ENCODE measurements around the gene MTURN. TPM values are rescaled to one million over a fixed set of nuclear protein-coding genes. Genes with fewer than 3 reads are reported as not detected.
A peak's percentile ranks its signal among the peaks of the same experiment; 100 is the strongest.

MTURN gene
- total and polyA plus RNA-seq, 9 of the 15 experiments (the other 6 are each of a cell fraction or from before 2014, with no cell fraction given): 0.94 to 14.8 (median 6.4) TPM

GRCh38 chr7:30104157-30104556 lies 30.6 kb upstream of the MTURN start:
- H3K4me1 ChIP-seq (replicated peaks in 1 of 2; ENCODE audit: control insufficient read depth in 2 of 2, insufficient read depth in 2 of 2, low read length in 2 of 2): no peaks in the 10 kb centered on the region; a peak in 1 of 5 replicates
- H4K20me1 ChIP-seq (replicated peaks; ENCODE audit: control insufficient read depth, insufficient read depth, low read length): no peaks in the 10 kb centered on the region
- intact Hi-C loops (cut with micrococcal nuclease) (no loop called here), in situ Hi-C loops (cut with MboI) (no loop called here)
- no peak overlapping the region for H3K4me2 ChIP-seq (ENCODE audit: insufficient read depth, low read length)
- no TSS peak for BruUV-seq (replicated peaks)
- ATAC-seq: no peak
- no peaks in the 10 kb centered on the region for H3K79me2 ChIP-seq (ENCODE audit: control insufficient read depth, insufficient read depth, low read length)
- POLR2A ChIA-PET: interaction anchor here (1.7 kb wide), 1 partner anchor 33 kb away, joined by 3 read pairs; no protein-coding TSS in a partner anchor
- CTCF ChIA-PET (ENCODE audit: low intra/inter-chr PET ratio): no interaction called here
- no peak for DNase-seq (ENCODE audit: extremely low read depth in 1 of 4, low spot score in 3 of 4)
- no peak for FAIRE-seq
- H3K27ac ChIP-seq (ENCODE audit: extremely low read depth, low read depth, low read length): no peak overlapping the region
- no peaks in the 10 kb centered on the region for H3K36me3 ChIP-seq (ENCODE audit: control insufficient read depth, insufficient read depth, low read length)
- H3K27me3 ChIP-seq (ENCODE audit: control insufficient read depth in 2 of 2, insufficient read depth in 2 of 2, low read length in 2 of 2): no peaks in the 10 kb centered on the region
- WGBS (ENCODE audit: insufficient coverage, low coverage, missing lambda C conversion rate): 0% methylated on average over 1 of the region's 1 CpG
- no peak overlapping the region for H3K4me3 ChIP-seq
- no peaks in the 10 kb centered on the region for H3K9me1 ChIP-seq (ENCODE audit: control insufficient read depth, insufficient read depth, low read length)
- no peak overlapping the region for H3K9ac ChIP-seq (ENCODE audit: insufficient read depth in 1 of 2, low read depth in 2 of 2, low read length in 2 of 2)
- H2AFZ ChIP-seq (ENCODE audit: low read depth, low read length): no peak overlapping the region
- no peaks in the 10 kb centered on the region for H3K9me3 ChIP-seq (replicated peaks; ENCODE audit: control insufficient read depth, insufficient read depth, low read depth, low read length)
- TF ChIP-seq TCF3 (CRISPR knock-in tag; IDR thresholded peaks at IDR 0.05) (no peak), ZNF316 (IDR thresholded peaks at IDR 0.05) (peak; percentile 82), FOXK1 (CRISPR knock-in tag; IDR thresholded peaks at IDR 0.05; ENCODE audit: borderline replicate concordance) (no peak), DACH1 (IDR thresholded peaks at IDR 0.05; ENCODE audit: partially characterized antibody) (peak; percentile 1), PATZ1 (CRISPR knock-in tag; IDR thresholded peaks at IDR 0.05; ENCODE audit: borderline replicate concordance) (no peak), IRF2 (CRISPR knock-in tag; IDR thresholded peaks at IDR 0.05) (no peak), NCOA6 (IDR thresholded peaks at IDR 0.05) (no peak), ZNF449 (CRISPR knock-in tag; IDR thresholded peaks at IDR 0.05) (no peak), SP2 (IDR thresholded peaks at IDR 0.05; ENCODE audit: extremely low read depth, low read depth, low read length, poor library complexity, severe bottlenecking) (no peak), NR0B1 (IDR thresholded peaks at IDR 0.05; ENCODE audit: partially characterized antibody) (no peak), ZNF77 (CRISPR knock-in tag; IDR thresholded peaks at IDR 0.05) (no peak), MAFF (IDR thresholded peaks at IDR 0.05; ENCODE audit: low read length) (peak; percentile 62), POLR3A (IDR thresholded peaks at IDR 0.05; ENCODE audit: borderline replicate concordance, extremely low read depth, insufficient read depth, insufficient read length) (no peak), C11orf30 (IDR thresholded peaks at IDR 0.05; ENCODE audit: low read depth) (peak; percentile 74)
